ENCODE measurements around the gene EIF3J. TPM values are rescaled to one million over a fixed set of nuclear protein-coding genes. Genes with fewer than 3 reads are reported as not detected.

EIF3J gene
- total and polyA plus RNA-seq, 2 of the 4 experiments (the other 2 are of a cell fraction): 51.6 to 59.9 TPM

DNA sequence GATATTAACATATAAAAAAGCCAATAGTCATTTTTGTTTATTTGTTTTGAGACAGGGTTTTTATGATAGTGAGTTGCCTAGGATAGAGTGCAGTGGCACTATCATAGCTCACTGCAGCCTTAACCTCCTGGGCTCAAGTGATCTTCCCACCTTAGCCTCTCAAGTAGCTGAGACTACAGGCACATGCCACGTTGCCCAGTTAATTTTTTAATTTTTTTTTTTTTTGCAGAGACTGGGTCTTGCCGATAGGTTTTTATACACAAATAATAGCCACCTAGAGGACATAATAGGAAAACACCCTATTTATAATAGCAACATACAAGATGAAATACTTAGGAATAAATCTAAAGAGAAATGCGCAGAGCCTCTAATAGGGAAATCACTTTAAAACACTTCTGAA is 13.3 kb downstream of the EIF3J start:
- Histone ChIP-seq H3K4ac (ENCODE audit: low read depth, low read length) (no peak overlapping the region), H3K36me3 (ENCODE audit: control insufficient read depth, insufficient read depth, low read length) (peaks cover 20% of the 10 kb centered on the region), H2BK15ac (ENCODE audit: low read depth, low read length) (no peak overlapping the region), H3K18ac (ENCODE audit: low read depth, low read length) (no peak overlapping the region), H3K23ac (ENCODE audit: low read depth, low read length) (no peak overlapping the region), H3K9me3 (ENCODE audit: control insufficient read depth, insufficient read depth, low read length) (no peaks in the 10 kb centered on the region), H2BK5ac (ENCODE audit: low read depth, low read length, poor library complexity, severe bottlenecking) (no peak overlapping the region), H3K27me3 (ENCODE audit: control insufficient read depth, insufficient read depth, low read length) (no peaks in the 10 kb centered on the region), H3K9ac (ENCODE audit: low read depth, low read length) (no peak overlapping the region), H2BK20ac (ENCODE audit: low read depth, low read length) (no peak overlapping the region), H4K91ac (ENCODE audit: insufficient read depth, low read depth, low read length) (no peak overlapping the region), H2AK9ac (replicated peaks; ENCODE audit: low read depth, low read length, poor library complexity) (no peak overlapping the region), H2AFZ (replicated peaks; ENCODE audit: low read length, poor library complexity) (no peak overlapping the region), H2BK120ac (ENCODE audit: low read depth, low read length) (no peak overlapping the region), H3K14ac (replicated peaks; ENCODE audit: low read depth, low read length) (no peak overlapping the region), H3K9me1 (ENCODE audit: insufficient read depth, low read length) (no peaks in the 10 kb centered on the region), H4K5ac (ENCODE audit: low read depth, low read length) (no peak overlapping the region), H3K4me3 (ENCODE audit: insufficient read depth, low read depth, low read length) (no peak overlapping the region), H3K56ac (ENCODE audit: extremely low read depth, insufficient read depth, low read length) (no peak overlapping the region), H3K4me2 (ENCODE audit: low read depth, low read length) (no peak overlapping the region), H3K79me1 (ENCODE audit: low read depth in 1 of 2, low read length in 2 of 2) (peaks cover 23 to 59% of the 10 kb centered on the region in 2 experiments), H4K8ac (ENCODE audit: low read depth in 2 of 2, low read length in 2 of 2) (no peak overlapping the region), H3K27ac (ENCODE audit: insufficient read depth, low read length) (no peak overlapping the region), H4K20me1 (ENCODE audit: insufficient read depth, low read length) (peaks cover 38% of the 10 kb centered on the region), H2AK5ac (ENCODE audit: low read depth, low read length) (no peak overlapping the region), H3K4me1 (ENCODE audit: control insufficient read depth, insufficient read depth, low read length) (peaks cover 2% of the 10 kb centered on the region)
- peak; percentile 26; the same call in 1 of the 2 replicates for TF ChIP-seq SMC3 (IDR thresholded peaks at IDR 0.05; ENCODE audit: low read depth, low read length)
- TF ChIP-seq RCOR1 (IDR thresholded peaks at IDR 0.05; ENCODE audit: insufficient replicate concordance, low read length): no peak
- no peak for TF ChIP-seq FOS (IDR thresholded peaks at IDR 0.05; ENCODE audit: low read depth, low read length)
- TF ChIP-seq, protein P1, sequence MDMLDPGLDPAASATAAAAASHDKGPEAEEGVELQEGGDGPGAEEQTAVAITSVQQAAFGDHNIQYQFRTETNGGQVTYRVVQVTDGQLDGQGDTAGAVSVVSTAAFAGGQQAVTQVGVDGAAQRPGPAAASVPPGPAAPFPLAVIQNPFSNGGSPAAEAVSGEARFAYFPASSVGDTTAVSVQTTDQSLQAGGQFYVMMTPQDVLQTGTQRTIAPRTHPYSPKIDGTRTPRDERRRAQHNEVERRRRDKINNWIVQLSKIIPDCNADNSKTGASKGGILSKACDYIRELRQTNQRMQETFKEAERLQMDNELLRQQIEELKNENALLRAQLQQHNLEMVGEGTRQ (IDR thresholded peaks at IDR 0.05; ENCODE audit: low read depth, low read length): no peak
- no peak for TF ChIP-seq POLR2A (IDR thresholded peaks at IDR 0.05; ENCODE audit: low read depth, low read length)
- TF ChIP-seq CEBPB (IDR thresholded peaks at IDR 0.05; ENCODE audit: low read depth, low read length): no peak
- no peak for TF ChIP-seq MAZ (IDR thresholded peaks at IDR 0.05; ENCODE audit: borderline replicate concordance, low read depth, low read length)
- TF ChIP-seq, protein P2, sequence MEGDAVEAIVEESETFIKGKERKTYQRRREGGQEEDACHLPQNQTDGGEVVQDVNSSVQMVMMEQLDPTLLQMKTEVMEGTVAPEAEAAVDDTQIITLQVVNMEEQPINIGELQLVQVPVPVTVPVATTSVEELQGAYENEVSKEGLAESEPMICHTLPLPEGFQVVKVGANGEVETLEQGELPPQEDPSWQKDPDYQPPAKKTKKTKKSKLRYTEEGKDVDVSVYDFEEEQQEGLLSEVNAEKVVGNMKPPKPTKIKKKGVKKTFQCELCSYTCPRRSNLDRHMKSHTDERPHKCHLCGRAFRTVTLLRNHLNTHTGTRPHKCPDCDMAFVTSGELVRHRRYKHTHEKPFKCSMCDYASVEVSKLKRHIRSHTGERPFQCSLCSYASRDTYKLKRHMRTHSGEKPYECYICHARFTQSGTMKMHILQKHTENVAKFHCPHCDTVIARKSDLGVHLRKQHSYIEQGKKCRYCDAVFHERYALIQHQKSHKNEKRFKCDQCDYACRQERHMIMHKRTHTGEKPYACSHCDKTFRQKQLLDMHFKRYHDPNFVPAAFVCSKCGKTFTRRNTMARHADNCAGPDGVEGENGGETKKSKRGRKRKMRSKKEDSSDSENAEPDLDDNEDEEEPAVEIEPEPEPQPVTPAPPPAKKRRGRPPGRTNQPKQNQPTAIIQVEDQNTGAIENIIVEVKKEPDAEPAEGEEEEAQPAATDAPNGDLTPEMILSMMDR (conservative IDR thresholded peaks at IDR 0.05; ENCODE audit: low read depth, low read length): peak; percentile 53
- 0 out of 2 replicates have a peak, but pooled peaks have one; percentile 14 for TF ChIP-seq RAD21 (IDR thresholded peaks at IDR 0.05; ENCODE audit: low read length)
- no peak for TF ChIP-seq NFE2L2 (IDR thresholded peaks at IDR 0.05; ENCODE audit: low read depth, low read length)
- in situ Hi-C loops (cut with MboI; ENCODE audit: low sequenced_read_pairs): no loop called here
- intact Hi-C loops (cut with micrococcal nuclease): no loop called here
- CTCF ChIA-PET: interaction anchor here (0.6 to 1.0 kb wide), 3 partner anchors 10 to 319 kb away, joined by 4 to 5 read pairs (median 5); no protein-coding TSS in a partner anchor
- no CpG with 5 or more reads among the region's 3 CpGs for WGBS, 2 experiments (ENCODE audit: extremely low coverage in 2 of 2, insufficient read length in 1 of 2)
- peak; percentile 22; the same call in 1 of the 2 replicates for ATAC-seq (ENCODE audit: low read depth)
- dilution Hi-C loops (cut with HindIII; ENCODE audit: low sequenced_read_pairs, unreplicated experiment): no loop called here
- POLR2A ChIA-PET (ENCODE audit: unreplicated experiment): no interaction called here
- no TSS peak for BruUV-seq (replicated peaks)
- peak; percentile 55 for DNase-seq
